Activated naive CD4-positive, alpha-beta T cell treated with Interleukin-2 at 50 U/mL for 16 hours (primary cell): ENCODE data around the gene HOXC10.

Experiments
- DNase-seq: peaks from one replicate; pipeline ENCODE4 v3.0.0-alpha.2; 2020

The HOXC10 gene

GRCh38 chr12:53984901-53985691, at the start of gene HOXC10:
Gene HOXC10, plus strand, starts transcription at chr12:53985146. Its CDS starts 114 bp downstream, at chr12:53985260.
- DNase-seq: peak; percentile 71

GRCh38 chr12:53935383-53936341, 49.3 kb upstream of the HOXC10 start:
- DNase-seq: no peak

GRCh38 chr12:53937099-53937498, 47.8 kb upstream of the HOXC10 start:
- no peak for DNase-seq

GRCh38 chr12:53937596-53938325, 47.2 kb upstream of the HOXC10 start:
- DNase-seq: no peak

GRCh38 chr12:53938326-53939140, 46.4 kb upstream of the HOXC10 start, which contains the start of gene HOXC13:
Gene HOXC13, plus strand, starts transcription at chr12:53938831. Its CDS starts 76 bp downstream, at chr12:53938907.
- peak; percentile 10 for DNase-seq

- DNase-seq: no peak
These were observed 45.5 kb upstream of the HOXC10 start for GRCh38 chr12:53939141-53940108.

- DNase-seq: no peak
These were observed 44.4 kb upstream of the HOXC10 start for GRCh38 chr12:53940443-53941014.

GRCh38 chr12:53941187-53941586, 43.8 kb upstream of the HOXC10 start:
- no peak for DNase-seq

GRCh38 chr12:53941750-53942149, 43.2 kb upstream of the HOXC10 start:
- DNase-seq: no peak

- DNase-seq: no peak
These were observed 42.4 kb upstream of the HOXC10 start for GRCh38 chr12:53942467-53942997.

GRCh38 chr12:53944209-53944608, 40.7 kb upstream of the HOXC10 start:
- no peak for DNase-seq

- DNase-seq: no peak
These were observed 39.8 kb upstream of the HOXC10 start for GRCh38 chr12:53944907-53945847.

- no peak for DNase-seq
These were observed 37.2 kb upstream of the HOXC10 start for GRCh38 chr12:53947743-53948142.

- no peak for DNase-seq
These were observed 36.0 kb upstream of the HOXC10 start for GRCh38 chr12:53948650-53949593.

- no peak for DNase-seq
These were observed 35.1 kb upstream of the HOXC10 start for GRCh38 chr12:53949631-53950436.

GRCh38 chr12:53950437-53950773, 34.5 kb upstream of the HOXC10 start:
- DNase-seq: no peak
